ENCODE results near the gene JMJD1C. TPM values are rescaled to one million over a fixed set of nuclear protein-coding genes. Genes with fewer than 3 reads are reported as not detected.

Gene JMJD1C
- total and polyA plus RNA-seq, 3 donors from 2014 or later, result 29.7 to 111 (median 94.6) TPM

DNA sequence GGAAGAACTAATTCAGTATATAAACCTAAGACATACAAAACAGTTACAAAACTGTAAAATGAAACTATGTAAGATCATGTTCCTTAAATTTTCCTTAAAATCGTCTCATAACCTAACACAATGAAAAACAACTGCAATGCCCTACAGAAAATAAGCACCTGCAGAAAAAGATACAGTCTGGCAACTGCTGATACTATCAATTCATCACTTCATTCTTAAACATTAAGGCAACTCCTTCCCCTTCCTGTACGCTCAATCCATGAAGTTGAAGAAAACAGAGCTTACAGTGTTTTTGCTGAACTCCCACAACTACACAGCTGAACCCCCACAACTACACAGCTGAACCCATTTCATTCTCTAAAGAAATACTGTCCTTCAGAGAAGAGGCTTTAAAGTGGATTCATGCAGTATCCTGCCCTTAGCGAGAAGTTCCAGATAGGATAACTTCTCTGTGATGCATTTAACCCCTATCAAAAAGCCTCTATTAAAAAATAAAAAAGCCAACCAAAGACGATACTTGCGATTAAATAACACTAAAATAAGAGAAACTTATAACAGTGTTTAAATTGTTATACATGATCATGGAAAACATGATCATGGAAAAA is 50.0 kb downstream of the JMJD1C start:
- Histone ChIP-seq H3K4me3 (no peak overlapping the region), H3K4me1 (peaks cover 14% of the 10 kb centered on the region), H3K27me3 (no peaks in the 10 kb centered on the region), H3K27ac (no peak overlapping the region), H3K9me3 (no peaks in the 10 kb centered on the region), H3K36me3 (ENCODE audit: low read depth, missing control alignments) (no peaks in the 10 kb centered on the region)
- TF ChIP-seq, protein P1, sequence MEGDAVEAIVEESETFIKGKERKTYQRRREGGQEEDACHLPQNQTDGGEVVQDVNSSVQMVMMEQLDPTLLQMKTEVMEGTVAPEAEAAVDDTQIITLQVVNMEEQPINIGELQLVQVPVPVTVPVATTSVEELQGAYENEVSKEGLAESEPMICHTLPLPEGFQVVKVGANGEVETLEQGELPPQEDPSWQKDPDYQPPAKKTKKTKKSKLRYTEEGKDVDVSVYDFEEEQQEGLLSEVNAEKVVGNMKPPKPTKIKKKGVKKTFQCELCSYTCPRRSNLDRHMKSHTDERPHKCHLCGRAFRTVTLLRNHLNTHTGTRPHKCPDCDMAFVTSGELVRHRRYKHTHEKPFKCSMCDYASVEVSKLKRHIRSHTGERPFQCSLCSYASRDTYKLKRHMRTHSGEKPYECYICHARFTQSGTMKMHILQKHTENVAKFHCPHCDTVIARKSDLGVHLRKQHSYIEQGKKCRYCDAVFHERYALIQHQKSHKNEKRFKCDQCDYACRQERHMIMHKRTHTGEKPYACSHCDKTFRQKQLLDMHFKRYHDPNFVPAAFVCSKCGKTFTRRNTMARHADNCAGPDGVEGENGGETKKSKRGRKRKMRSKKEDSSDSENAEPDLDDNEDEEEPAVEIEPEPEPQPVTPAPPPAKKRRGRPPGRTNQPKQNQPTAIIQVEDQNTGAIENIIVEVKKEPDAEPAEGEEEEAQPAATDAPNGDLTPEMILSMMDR (IDR thresholded peaks at IDR 0.05), result no peak
- TF ChIP-seq POLR2A (IDR thresholded peaks at IDR 0.05), result no peak
- WGBS, 2 donors, result 40 to 49% methylated on average over 5 of the region's 5 CpGs
- intact Hi-C loops (cut with DNase I; ENCODE audit: low total_unique reads), result no loop called here
- DNase-seq, result no peak

DNA sequence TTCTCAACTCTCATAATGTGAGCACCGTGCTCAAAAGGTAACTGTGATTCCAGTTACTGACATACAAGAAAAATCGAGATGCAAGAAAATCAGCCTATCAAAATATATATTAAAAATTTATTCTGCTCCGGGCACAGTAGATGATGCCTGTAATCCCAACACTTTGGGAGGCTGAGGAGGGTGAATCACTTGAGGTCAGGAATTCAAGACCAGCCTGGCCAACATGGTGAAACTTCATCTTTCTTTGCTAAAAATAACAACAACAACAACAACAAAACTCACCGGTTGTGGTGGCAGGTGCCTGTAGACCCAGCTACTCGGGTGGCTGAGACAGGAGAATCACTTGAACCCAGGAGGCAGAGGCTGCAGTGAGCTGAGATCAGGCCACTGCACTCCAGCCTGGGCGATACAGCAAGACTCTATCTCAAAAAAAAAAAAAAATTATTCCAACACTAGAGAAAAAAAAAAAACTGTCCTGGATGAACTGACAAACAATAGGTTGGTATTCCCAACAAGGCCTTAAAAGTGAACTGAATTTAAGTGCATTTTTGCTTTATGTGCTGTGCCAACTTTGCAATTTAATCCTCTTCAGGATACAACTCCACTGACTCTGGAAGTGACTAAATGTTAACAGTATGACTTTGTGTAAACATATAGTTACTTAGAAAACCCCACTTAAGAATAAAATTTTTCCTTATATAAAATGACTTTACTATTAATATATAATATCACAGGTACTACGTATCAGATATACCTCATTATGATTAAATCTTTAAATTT is 51.1 kb downstream of the JMJD1C start:
- no peaks in the 10 kb centered on the region for H3K36me3 ChIP-seq (ENCODE audit: low read depth, missing control alignments)
- H3K27me3 ChIP-seq, result no peaks in the 10 kb centered on the region
- H3K27ac ChIP-seq, result no peak overlapping the region
- H3K4me3 ChIP-seq, result no peak overlapping the region
- TF ChIP-seq, protein P1 (IDR thresholded peaks at IDR 0.05), result no peak
- TF ChIP-seq POLR2A (IDR thresholded peaks at IDR 0.05), result no peak
- peaks cover 14% of the 10 kb centered on the region for H3K4me1 ChIP-seq
- H3K9me3 ChIP-seq, result no peaks in the 10 kb centered on the region
- intact Hi-C loops (cut with DNase I; ENCODE audit: low total_unique reads), result no loop called here
- WGBS, 2 donors, result 90 to 93% methylated on average over 7 of the region's 7 CpGs
- DNase-seq, result no peak

DNA sequence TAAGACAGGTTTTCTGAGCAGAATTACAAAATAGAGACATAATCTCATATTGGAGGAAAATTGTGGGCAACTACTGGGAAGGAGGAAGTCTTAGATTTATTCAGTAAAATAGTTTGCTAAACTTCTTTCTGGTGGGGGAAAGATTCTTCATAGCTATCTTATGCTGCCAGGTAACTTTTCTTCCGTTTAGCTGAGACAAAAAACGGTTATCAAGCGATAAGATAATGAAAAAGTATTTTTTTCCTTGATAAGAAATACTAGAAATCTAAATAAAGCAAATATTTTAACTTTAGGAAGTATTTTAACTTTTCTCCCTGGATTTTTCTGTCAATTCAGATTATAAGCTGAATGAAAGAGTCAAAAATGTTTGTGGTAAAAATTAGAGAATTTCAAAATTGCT is 52.3 kb downstream of the JMJD1C start:
- Histone ChIP-seq H3K27me3 (no peaks in the 10 kb centered on the region), H3K9me3 (no peaks in the 10 kb centered on the region), H3K27ac (no peak overlapping the region), H3K4me3 (no peak overlapping the region), H3K4me1 (peaks cover 14% of the 10 kb centered on the region), H3K36me3 (ENCODE audit: low read depth, missing control alignments) (no peaks in the 10 kb centered on the region)
- no peak for DNase-seq
- 52 to 70% methylated on average over 3 of the region's 3 CpGs for WGBS, 2 donors
- intact Hi-C loops (cut with DNase I; ENCODE audit: low total_unique reads), result no loop called here
- no peak for TF ChIP-seq POLR2A (IDR thresholded peaks at IDR 0.05)
- TF ChIP-seq, protein P1 (IDR thresholded peaks at IDR 0.05), result no peak

DNA sequence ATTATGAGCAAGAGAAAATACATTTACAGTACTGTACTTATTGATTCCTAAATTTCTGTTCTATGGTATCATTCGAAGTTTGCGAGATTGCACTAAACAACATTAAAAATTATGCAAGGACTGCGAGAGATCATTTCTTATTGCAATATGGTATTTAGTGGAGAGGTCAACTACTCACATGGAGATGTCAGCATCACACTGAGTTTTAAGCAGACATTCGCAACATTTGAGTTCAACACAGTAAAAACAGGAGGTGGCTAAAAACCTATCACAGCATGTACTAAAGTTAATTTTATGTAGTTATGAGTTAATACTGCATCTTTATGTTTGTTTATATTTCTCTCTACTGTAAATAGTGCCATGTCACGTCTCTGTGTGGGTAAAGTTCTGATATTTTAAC is 53.5 kb downstream of the JMJD1C start:
- Histone ChIP-seq H3K36me3 (ENCODE audit: low read depth, missing control alignments) (no peaks in the 10 kb centered on the region), H3K9me3 (no peaks in the 10 kb centered on the region), H3K4me1 (peaks cover 13% of the 10 kb centered on the region), H3K27ac (no peak overlapping the region), H3K4me3 (no peak overlapping the region), H3K27me3 (no peaks in the 10 kb centered on the region)
- TF ChIP-seq, protein P1 (IDR thresholded peaks at IDR 0.05), result no peak
- no peak for TF ChIP-seq POLR2A (IDR thresholded peaks at IDR 0.05)
- WGBS, 2 donors, result 95 to 97% methylated on average over 5 of the region's 5 CpGs
- DNase-seq, result no peak
- intact Hi-C loops (cut with DNase I; ENCODE audit: low total_unique reads), result no loop called here
